ENCODE measurements around the gene FAM120B. TPM values are rescaled to one million over a fixed set of nuclear protein-coding genes. Genes with fewer than 3 reads are reported as not detected.

FAM120B gene
- total and polyA plus RNA-seq, 2 experiments from 2014 or later = 17.1 to 29.1 TPM

- H3K4me2 ChIP-seq (ENCODE audit: unreplicated experiment) = no peak overlapping the region
- no peak overlapping the region for H3K4me3 ChIP-seq
- H3K36me3 ChIP-seq (ENCODE audit: low read depth) = 0 out of 2 replicates have a peak, but pooled peaks cover 4% of the 10 kb centered on the region
- H3F3A ChIP-seq (ENCODE audit: insufficient read depth) = peaks cover 19% of the 10 kb centered on the region
- H4K20me1 ChIP-seq (ENCODE audit: insufficient read depth) = no peaks in the 10 kb centered on the region
- H3K4me1 ChIP-seq (ENCODE audit: insufficient read depth) = peaks cover 20% of the 10 kb centered on the region
- TF ChIP-seq EZH2 (IDR thresholded peaks at IDR 0.05; ENCODE audit: insufficient read depth, poor library complexity, severe bottlenecking) = no peak
- no peak overlapping the region for H3K9ac ChIP-seq
- no peaks in the 10 kb centered on the region for H3K9me2 ChIP-seq (ENCODE audit: insufficient read depth)
- no peaks in the 10 kb centered on the region for H3K27me3 ChIP-seq (replicated peaks; ENCODE audit: insufficient read depth)
- no peak overlapping the region for H3K27ac ChIP-seq
- no peaks in the 10 kb centered on the region for H3K9me3 ChIP-seq (ENCODE audit: low read depth)
- DNase-seq = no peak
- H2AFZ ChIP-seq = no peak overlapping the region
- in situ Hi-C loops (cut with MboI) = no loop called here
- 92 to 95% methylated on average over 5 of the region's 5 CpGs for WGBS, 2 experiments (ENCODE audit: low coverage in 1 of 2, low lambda C conversion rate in 2 of 2, missing lambda C conversion rate in 2 of 2)
- no peaks in the 10 kb centered on the region for H3K79me2 ChIP-seq (ENCODE audit: insufficient read depth)
Observed at GRCh38 chr6:170410241-170410640, 103.7 kb downstream of the FAM120B start.

GRCh38 chr6:170415318-170415717 is 108.8 kb downstream of the FAM120B start:
- H2AFZ ChIP-seq = no peak overlapping the region
- H3K9me3 ChIP-seq (ENCODE audit: low read depth) = no peaks in the 10 kb centered on the region
- no peak overlapping the region for H3K27ac ChIP-seq
- no peaks in the 10 kb centered on the region for H3F3A ChIP-seq (ENCODE audit: insufficient read depth)
- TF ChIP-seq EZH2 (IDR thresholded peaks at IDR 0.05; ENCODE audit: insufficient read depth, poor library complexity, severe bottlenecking) (no peak), EZH2phosphoT487 (IDR thresholded peaks at IDR 0.05; ENCODE audit: insufficient read depth, low read depth) (no peak)
- H3K36me3 ChIP-seq (ENCODE audit: low read depth) = no peaks in the 10 kb centered on the region
- no peaks in the 10 kb centered on the region for H3K79me2 ChIP-seq (ENCODE audit: insufficient read depth)
- no peak overlapping the region for H3K9ac ChIP-seq
- in situ Hi-C loops (cut with MboI) = no loop called here
- H4K20me1 ChIP-seq (ENCODE audit: insufficient read depth) = no peaks in the 10 kb centered on the region
- no peak overlapping the region for H3K4me2 ChIP-seq (ENCODE audit: unreplicated experiment)
- H3K4me1 ChIP-seq (ENCODE audit: insufficient read depth) = no peaks in the 10 kb centered on the region
- WGBS, 2 experiments (ENCODE audit: low coverage in 1 of 2, low lambda C conversion rate in 2 of 2, missing lambda C conversion rate in 2 of 2) = 70 to 79% methylated on average over 4 of the region's 4 CpGs
- no peaks in the 10 kb centered on the region for H3K9me2 ChIP-seq (ENCODE audit: insufficient read depth)
- no peak overlapping the region for H3K4me3 ChIP-seq
- no peak for DNase-seq
- no peaks in the 10 kb centered on the region for H3K27me3 ChIP-seq (replicated peaks; ENCODE audit: insufficient read depth)

- H3K9ac ChIP-seq = no peak overlapping the region
Observed at GRCh38 chr6:170416303-170416702, 109.7 kb downstream of the FAM120B start.

GRCh38 chr6:170416959-170417606 is 110.5 kb downstream of the FAM120B start:
- DNase-seq = no peak
- H3F3A ChIP-seq (ENCODE audit: insufficient read depth) = no peaks in the 10 kb centered on the region
- in situ Hi-C loops (cut with MboI) = no loop called here
- 74 to 77% methylated on average over 10 of the region's 10 CpGs for WGBS, 2 experiments (ENCODE audit: low coverage in 1 of 2, low lambda C conversion rate in 2 of 2, missing lambda C conversion rate in 2 of 2)
- TF ChIP-seq EZH2 (IDR thresholded peaks at IDR 0.05; ENCODE audit: insufficient read depth, poor library complexity, severe bottlenecking) (no peak), EZH2phosphoT487 (IDR thresholded peaks at IDR 0.05; ENCODE audit: insufficient read depth, low read depth) (no peak)
- H4K20me1 ChIP-seq (ENCODE audit: insufficient read depth) = no peaks in the 10 kb centered on the region
- no peaks in the 10 kb centered on the region for H3K4me1 ChIP-seq (ENCODE audit: insufficient read depth)
- H3K27ac ChIP-seq = no peak overlapping the region
- no peak overlapping the region for H3K4me3 ChIP-seq
- H3K36me3 ChIP-seq (ENCODE audit: low read depth) = no peaks in the 10 kb centered on the region
- no peak overlapping the region for H3K4me2 ChIP-seq (ENCODE audit: unreplicated experiment)
- H3K9ac ChIP-seq = no peak overlapping the region
- no peaks in the 10 kb centered on the region for H3K27me3 ChIP-seq (replicated peaks; ENCODE audit: insufficient read depth)
- no peaks in the 10 kb centered on the region for H3K9me2 ChIP-seq (ENCODE audit: insufficient read depth)
- no peaks in the 10 kb centered on the region for H3K9me3 ChIP-seq (ENCODE audit: low read depth)
- H3K79me2 ChIP-seq (ENCODE audit: insufficient read depth) = no peaks in the 10 kb centered on the region
- no peak overlapping the region for H2AFZ ChIP-seq

More at GRCh38 chr6:170416303-170416702, 109.7 kb downstream of the FAM120B start:
- Histone ChIP-seq H3F3A (ENCODE audit: insufficient read depth) (no peaks in the 10 kb centered on the region), H3K9me3 (ENCODE audit: low read depth) (no peaks in the 10 kb centered on the region), H3K36me3 (ENCODE audit: low read depth) (no peaks in the 10 kb centered on the region), H3K79me2 (ENCODE audit: insufficient read depth) (no peaks in the 10 kb centered on the region), H4K20me1 (ENCODE audit: insufficient read depth) (no peaks in the 10 kb centered on the region), H3K4me3 (no peak overlapping the region), H3K4me1 (ENCODE audit: insufficient read depth) (no peaks in the 10 kb centered on the region), H3K27me3 (replicated peaks; ENCODE audit: insufficient read depth) (no peaks in the 10 kb centered on the region), H3K9me2 (ENCODE audit: insufficient read depth) (no peaks in the 10 kb centered on the region), H3K4me2 (ENCODE audit: unreplicated experiment) (no peak overlapping the region), H2AFZ (no peak overlapping the region), H3K27ac (no peak overlapping the region)
- 75 to 78% methylated on average over 8 of the region's 8 CpGs for WGBS, 2 experiments (ENCODE audit: low coverage in 1 of 2, low lambda C conversion rate in 2 of 2, missing lambda C conversion rate in 2 of 2)
- DNase-seq = no peak
- in situ Hi-C loops (cut with MboI) = no loop called here
- TF ChIP-seq EZH2phosphoT487 (IDR thresholded peaks at IDR 0.05; ENCODE audit: insufficient read depth, low read depth) = no peak
- TF ChIP-seq EZH2 (IDR thresholded peaks at IDR 0.05; ENCODE audit: insufficient read depth, poor library complexity, severe bottlenecking) = no peak
